GM12875 (cell line): ENCODE measurements around the gene PPP2R5B.

ENCODE experiments used
- H3K4me3 ChIP-seq: one replicate; pipeline ENCODE4 v1.5.1; 2011; ENCODE audit warnings: low read depth, low read length, control low read depth
- TF ChIP-seq, protein P1 (sequence below): IDR thresholded peaks from 2 replicates; pipeline ENCODE4 v1.5.1; 2011; ENCODE audit warnings: low read depth, mild to moderate bottlenecking, control low read depth, inconsistent platforms, low read length, moderate library complexity, borderline replicate concordance; ENCODE audit not compliant: insufficient read depth

PPP2R5B gene

DNA sequence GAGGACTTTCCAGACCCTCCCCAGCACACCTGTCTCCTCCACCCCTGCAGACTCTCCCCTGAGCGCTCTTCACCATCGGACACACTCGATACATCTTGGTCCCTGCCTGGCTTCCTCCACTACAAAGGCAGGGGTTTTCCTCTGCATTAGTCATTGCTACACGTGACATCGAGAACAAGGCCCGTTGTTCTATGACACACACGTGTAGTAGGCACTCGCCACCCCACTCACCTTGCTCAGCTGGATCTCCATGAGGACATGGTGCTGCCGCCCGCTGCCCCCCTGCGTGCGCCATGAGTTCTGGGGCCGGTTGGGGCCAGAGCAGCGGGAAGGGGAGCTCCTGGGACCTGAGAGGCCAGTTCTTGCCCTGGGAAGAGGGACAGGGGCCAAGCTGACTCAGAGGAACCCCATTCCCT, 24.2 kb upstream of the PPP2R5B start:
- TF ChIP-seq, protein P1, sequence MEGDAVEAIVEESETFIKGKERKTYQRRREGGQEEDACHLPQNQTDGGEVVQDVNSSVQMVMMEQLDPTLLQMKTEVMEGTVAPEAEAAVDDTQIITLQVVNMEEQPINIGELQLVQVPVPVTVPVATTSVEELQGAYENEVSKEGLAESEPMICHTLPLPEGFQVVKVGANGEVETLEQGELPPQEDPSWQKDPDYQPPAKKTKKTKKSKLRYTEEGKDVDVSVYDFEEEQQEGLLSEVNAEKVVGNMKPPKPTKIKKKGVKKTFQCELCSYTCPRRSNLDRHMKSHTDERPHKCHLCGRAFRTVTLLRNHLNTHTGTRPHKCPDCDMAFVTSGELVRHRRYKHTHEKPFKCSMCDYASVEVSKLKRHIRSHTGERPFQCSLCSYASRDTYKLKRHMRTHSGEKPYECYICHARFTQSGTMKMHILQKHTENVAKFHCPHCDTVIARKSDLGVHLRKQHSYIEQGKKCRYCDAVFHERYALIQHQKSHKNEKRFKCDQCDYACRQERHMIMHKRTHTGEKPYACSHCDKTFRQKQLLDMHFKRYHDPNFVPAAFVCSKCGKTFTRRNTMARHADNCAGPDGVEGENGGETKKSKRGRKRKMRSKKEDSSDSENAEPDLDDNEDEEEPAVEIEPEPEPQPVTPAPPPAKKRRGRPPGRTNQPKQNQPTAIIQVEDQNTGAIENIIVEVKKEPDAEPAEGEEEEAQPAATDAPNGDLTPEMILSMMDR, result no peak
- H3K4me3 ChIP-seq, result no peak overlapping the region

DNA sequence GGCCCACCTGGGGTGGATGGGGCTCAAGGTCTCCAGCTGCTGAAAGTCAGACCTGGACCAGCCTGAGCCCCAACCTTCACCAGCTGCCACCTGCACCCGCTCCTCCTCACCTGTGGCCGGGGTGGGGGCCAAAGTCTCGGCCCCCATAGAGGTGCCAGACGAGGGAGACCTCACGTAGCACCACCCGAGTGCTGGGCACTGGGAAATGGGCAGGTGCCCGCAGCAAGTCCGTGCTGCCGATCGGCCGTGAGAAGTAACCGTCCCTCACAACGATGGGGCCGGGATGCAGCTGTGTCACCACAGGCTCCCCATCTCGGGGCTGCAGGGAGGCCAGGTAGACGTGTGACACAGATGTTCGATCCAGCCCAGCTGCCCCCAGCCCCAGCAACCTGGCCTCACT, 23.7 kb upstream of the PPP2R5B start:
- H3K4me3 ChIP-seq, result no peak overlapping the region
- TF ChIP-seq, protein P1, result no peak

DNA sequence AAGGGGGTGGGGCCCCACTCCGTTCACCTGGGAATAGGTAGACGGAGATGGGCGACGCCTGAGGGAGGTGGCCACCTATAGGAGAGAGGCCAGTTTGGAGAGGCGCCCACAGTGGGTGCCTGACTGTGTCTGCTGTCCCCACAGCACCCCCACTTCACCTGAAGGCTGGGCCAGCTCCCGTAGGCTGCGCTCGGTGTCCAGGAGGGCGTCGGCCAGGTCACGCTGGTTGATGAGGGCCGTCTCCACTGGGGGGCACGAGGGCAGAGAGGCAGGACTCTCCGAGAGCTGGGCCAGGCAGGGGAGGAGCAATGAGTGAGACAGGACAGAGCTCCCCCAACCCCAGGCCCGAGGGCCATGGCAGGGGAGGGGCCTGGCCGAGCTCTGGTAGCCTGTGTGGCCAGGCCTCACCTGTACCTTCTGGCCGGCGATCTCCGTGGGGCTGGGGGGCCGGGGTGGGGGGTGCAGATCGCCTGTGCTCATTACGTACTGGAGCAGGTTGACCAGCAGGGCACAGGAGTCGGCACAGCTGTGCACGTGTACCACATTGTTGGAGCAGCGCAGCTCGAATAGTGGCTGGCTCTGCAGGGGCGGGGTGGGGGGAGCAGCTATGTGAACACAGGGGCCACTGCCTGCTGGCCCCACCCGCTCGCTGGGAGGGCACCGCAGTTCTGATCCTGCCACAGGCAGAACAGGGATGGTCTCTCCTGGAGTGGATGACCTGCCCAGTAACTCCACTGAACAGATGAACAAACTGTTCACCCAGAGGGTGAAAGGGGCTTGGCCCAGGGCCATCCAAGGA, 22.2 kb upstream of the PPP2R5B start:
- no peak overlapping the region for H3K4me3 ChIP-seq
- TF ChIP-seq, protein P1, result no peak

DNA sequence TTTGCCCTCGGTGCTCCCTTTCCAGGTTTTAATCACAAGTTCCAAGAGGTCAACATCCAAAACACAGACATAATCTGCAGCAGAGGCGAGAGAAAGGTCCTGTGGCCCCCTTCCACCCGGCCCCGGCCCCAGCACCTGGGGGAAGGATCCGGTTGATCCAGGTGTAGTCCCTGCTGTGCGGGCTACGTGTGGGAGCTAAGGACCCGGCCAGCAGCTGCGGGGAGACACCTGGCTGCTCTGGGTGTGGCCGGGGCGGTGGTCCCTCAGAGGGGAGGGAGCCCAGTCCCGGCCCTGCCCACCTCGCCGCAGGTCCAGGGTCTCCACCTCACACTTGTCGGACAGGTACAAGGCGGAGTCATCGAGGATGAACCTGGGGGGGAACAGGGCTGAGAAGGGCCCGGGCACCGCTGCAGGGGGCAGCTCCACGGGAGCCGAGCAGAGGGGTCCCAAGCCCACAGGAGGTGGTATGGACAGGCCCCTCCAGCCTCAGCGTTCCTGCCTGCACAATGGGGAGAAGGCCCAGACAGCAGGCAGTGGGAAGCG, 21.1 kb upstream of the PPP2R5B start:
- TF ChIP-seq, protein P1, result no peak
- H3K4me3 ChIP-seq, result no peak overlapping the region

DNA sequence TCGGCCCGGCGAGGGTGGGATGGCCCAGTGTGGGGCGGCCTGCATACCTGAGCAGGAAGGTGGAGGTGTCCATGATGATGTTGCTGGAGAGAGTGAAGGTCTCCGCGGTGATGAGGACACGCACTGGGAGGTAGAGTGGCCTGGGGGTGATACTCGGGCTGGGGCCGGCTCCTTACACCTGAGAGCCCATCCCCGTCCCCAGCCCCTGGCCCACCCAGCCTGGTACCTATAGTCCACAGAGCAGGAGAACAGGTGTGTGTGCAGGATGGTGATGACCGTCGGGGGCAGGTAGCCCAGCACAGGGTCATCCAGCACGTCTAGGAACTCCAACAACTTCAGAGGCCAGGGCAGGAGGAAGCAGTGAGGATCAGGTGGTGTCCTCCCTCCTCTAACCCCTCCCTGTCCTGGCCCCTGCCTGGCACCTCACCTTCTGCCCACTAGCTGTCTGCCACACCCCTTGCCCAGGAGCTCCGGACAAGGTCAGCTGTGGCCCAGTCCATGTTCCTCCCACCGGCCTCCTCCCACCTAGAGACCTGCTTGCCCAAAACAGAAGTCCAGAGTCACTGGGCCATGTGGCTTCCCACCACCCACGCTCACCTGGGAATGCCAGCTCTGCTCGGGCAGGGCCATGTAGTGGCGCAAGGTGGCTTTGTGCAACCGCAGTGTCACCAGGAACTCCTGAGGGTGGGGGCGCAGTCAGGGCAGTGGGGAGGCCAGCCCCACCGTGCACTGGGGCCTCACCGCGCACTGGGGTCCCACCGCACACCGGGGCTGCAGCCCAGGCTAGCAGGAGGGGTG, 18.8 kb upstream of the PPP2R5B start:
- no peak overlapping the region for H3K4me3 ChIP-seq
- TF ChIP-seq, protein P1, result no peak

DNA sequence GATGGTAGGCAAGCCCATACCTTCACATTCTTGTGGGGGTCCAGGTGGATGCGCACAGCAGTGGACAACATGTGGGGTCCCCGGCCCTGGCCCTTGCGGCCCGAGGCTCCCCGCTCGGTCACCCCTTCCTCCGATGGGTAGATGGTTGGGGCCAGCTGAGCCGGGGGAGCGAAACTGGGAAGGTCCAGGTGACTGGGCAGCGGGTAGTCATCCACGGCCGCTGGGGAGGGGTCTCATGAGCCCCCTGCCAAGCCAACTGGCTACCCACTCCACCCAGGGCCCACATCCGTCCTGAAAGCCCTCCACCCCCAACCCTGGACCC, 18.2 kb upstream of the PPP2R5B start:
- TF ChIP-seq, protein P1, result no peak
- no peak overlapping the region for H3K4me3 ChIP-seq
